NCI-H2171 treated with DMSO at 0.1 percent for 48 hours (cell line): ENCODE measurements around the gene ANOS1.
"Not testable (repeated sequence)": the region's sequence is repeated elsewhere in the genome, so short reads cannot be mapped to it uniquely, and the experiment has no call there.

ENCODE experiments used
- DNase-seq: peaks from one replicate; lab custom pipeline; 2025; lab: John Stamatoyannopoulos, UW

Gene ANOS1

DNA sequence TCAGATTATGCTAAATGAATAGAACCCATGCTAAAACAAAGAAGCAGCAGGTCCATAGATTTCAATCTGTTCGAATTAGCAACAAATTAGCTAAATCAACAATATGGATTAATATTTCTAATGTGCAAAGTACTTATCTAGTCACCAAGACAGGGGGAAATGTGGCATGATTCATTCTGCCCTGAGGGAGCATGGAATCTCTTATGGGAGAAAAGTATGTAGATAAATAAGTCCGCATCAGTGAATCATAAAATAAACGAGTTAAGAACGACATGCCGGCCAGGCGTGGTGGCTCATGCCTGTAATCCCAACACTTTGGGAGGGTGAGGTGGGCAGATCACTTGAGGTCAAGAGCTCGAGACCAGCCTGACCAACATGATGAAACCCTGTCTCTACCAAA lies 102.1 kb downstream of the ANOS1 start:
- DNase-seq: no peak

DNA sequence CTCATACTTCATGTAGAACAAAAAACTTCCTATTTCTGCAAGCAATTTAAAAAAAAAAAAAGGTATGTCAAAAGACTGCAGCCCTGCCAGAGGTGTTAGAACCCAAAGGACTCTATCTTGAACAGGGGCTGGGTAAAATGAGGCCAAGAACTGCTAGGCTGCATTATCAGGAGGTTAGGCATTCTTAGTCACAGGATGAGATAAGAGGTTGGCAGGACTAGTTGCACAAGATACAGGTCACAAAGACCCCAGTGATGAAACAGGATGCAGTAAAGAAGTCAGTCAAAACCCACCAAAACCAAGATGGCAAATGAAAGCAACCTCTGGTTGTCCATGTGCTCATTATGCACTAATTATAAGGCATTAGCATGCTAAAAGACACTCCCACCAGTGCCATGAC lies 104.1 kb downstream of the ANOS1 start:
- DNase-seq: no peak

DNA sequence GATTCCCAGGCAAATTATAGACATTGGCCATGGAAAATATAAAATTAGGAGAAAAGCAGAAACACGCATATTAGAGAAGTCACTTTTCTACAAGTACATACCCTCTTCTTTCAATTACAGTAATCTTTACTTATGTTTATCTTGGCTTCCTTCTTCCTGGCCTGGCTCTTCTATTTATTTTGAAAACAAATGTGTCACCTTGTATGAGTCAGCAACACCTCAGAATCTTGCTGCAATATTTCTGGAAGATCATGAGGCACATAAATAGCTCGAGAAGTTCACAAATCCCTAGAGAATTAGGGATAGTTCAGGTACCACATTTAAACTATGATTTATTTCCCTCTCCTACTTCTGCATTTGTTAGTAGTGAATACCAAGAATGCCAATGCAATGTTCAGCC lies 124.6 kb downstream of the ANOS1 start:
- DNase-seq: no peak

- no peak for DNase-seq
These were observed 127.8 kb downstream of the ANOS1 start for GRCh38 chrX:8604131-8604530.

DNA sequence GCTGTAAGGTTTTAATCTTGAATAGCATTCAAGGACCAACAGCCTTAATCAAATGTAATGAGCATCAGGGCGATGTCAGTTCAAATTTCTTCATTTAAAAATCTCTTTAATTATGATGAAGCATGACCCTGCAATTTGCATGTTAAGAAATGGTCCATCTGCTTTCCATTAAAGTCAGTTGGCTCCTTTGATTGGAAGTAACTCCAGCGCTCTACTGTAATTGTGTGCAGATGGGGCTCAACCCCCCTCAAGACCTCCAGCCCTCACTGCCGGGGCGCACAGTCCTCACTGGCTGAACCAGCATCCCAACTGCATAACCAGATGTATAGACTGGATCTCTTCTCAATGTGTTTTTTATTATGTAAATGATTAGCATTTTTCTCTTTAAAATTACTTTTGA lies 140.4 kb downstream of the ANOS1 start:
- DNase-seq: no peak

- DNase-seq: no peak
These were observed 145.0 kb downstream of the ANOS1 start for GRCh38 chrX:8586953-8587352.

DNA sequence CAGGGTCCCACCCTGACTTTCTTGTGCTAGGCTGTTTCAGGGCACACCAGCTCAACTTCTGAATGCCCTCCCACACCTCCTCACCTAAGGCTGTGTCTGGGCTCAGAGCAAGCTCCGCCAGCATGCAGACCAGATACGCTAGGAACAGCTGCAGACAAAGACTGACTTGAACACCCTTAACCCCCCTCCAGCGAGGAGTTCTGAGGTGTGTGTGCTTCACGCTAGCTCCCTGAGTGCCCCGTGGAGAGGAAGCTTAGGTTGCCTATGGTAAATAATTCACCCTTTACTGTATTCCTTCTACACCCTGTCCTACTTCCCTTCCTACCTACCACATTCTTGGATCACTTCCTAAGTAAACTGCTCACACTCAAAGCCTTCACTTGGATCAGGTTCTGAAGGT lies 152.3 kb downstream of the ANOS1 start:
- DNase-seq: no peak

GRCh38 chrX:8576821-8577220 lies 155.1 kb downstream of the ANOS1 start:
- DNase-seq: no peak

- no peak for DNase-seq
These were observed 166.2 kb downstream of the ANOS1 start for GRCh38 chrX:8565729-8566128.

DNA sequence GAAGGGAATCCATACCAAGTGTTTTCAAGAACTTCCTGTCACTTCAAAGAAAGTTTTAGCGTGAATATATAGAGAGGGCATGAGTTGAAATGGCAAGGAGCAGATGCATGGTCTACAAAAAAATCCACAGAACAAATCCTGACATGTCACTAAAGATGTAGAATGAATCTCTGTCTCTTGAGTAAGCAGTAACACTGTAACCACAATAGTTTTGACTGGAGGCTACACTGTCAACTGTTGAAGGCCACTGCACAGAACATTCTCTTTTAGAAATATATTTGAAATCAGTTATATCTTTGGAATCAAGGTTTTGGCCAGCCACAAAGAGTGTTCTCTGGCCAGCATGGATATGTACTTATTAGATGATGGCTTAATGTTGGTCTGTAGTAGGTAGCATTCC lies 183.5 kb downstream of the ANOS1 start:
- no peak for DNase-seq

GRCh38 chrX:8546715-8547114 lies 185.2 kb downstream of the ANOS1 start:
- DNase-seq: no peak

DNA sequence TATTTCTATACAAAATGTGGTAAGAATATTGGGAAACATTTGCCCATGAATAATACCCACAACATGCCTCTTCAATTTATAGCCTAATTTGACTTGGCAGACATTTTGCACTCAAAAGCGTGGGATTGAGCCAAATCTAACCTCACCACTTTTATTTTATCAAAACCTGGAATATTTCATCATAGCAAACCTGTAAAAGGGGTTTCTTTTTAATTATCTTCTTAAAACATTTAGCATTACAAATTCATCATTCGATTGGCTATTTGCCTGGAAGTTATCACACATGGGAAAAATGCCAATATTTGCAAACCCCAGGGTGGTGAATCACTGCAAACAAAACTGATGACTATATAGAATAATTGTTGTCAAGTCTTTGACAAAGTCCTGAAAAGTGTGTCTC lies 211.1 kb downstream of the ANOS1 start:
- DNase-seq: no peak

DNA sequence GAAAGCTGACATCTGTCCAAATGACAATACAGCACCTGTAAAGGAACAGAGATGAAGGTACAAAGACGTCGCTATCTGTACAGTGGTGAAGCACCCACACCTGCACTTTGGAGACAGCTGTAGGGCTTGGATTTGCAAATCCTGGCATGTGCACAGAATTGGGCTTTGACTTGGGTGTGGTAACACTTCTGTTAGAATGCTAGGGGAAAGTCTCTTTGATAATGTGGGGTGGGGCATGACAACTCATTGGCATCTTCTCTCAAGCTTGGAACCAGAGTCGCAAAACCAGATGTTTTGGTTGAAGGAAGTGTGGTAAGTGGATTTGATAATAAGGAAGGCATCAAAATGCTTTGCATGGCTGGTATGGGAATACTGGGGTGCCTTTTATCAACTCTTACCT lies 211.8 kb downstream of the ANOS1 start:
- no peak for DNase-seq

DNA sequence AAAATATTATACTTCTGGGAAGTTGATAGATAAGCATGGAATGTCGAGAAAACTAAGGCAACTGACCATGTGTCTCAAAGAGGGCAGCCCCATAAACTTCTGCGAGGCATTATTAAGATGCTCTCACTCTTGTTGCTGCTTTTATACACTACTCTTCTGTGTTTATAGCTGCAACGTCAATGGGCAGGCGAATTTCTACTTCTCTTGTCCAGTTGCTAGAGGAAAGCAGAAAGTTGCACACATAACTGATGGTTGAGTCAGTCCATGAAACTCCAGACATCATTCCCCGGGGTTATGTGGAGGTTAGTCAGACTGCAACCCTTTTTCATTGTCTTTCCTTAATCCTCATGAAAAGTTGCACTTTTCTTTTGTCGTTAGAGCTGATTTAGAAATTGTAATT lies 227.5 kb downstream of the ANOS1 start:
- DNase-seq: no peak

GRCh38 chrX:8502101-8502500 lies 229.8 kb downstream of the ANOS1 start:
- not testable (repeated sequence) for DNase-seq

DNA sequence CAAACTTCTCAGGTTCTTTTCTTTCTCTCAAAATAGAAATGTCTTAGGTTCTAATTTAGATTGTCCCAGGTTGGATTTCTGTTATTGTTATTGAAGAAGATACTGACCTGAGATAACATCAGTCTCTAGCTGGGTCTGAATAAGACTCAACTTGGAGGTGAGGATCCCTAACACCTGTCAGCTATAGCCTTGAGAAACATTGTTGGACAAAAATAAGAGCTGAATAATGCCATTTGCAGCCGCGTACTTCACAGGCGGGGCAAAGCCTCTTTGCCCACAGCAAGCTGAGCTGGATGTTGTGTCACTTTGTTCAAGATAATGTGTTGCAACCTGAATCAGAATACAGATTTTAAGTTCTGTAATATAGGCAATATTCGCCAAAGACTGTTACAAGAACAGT lies 231.7 kb downstream of the ANOS1 start:
- DNase-seq: no peak

- DNase-seq: not testable (repeated sequence)
These were observed 236.9 kb downstream of the ANOS1 start for GRCh38 chrX:8495036-8495435.

GRCh38 chrX:8484360-8484949 lies 247.5 kb downstream of the ANOS1 start:
- DNase-seq: peak; percentile 37
